Measurements from ENCODE around the gene LSM8. TPM values are rescaled to one million over a fixed set of nuclear protein-coding genes. Genes with fewer than 3 reads are reported as not detected.

The LSM8 gene
- total RNA-seq, 1 donor from 2014 or later, result 49.4 TPM

DNA sequence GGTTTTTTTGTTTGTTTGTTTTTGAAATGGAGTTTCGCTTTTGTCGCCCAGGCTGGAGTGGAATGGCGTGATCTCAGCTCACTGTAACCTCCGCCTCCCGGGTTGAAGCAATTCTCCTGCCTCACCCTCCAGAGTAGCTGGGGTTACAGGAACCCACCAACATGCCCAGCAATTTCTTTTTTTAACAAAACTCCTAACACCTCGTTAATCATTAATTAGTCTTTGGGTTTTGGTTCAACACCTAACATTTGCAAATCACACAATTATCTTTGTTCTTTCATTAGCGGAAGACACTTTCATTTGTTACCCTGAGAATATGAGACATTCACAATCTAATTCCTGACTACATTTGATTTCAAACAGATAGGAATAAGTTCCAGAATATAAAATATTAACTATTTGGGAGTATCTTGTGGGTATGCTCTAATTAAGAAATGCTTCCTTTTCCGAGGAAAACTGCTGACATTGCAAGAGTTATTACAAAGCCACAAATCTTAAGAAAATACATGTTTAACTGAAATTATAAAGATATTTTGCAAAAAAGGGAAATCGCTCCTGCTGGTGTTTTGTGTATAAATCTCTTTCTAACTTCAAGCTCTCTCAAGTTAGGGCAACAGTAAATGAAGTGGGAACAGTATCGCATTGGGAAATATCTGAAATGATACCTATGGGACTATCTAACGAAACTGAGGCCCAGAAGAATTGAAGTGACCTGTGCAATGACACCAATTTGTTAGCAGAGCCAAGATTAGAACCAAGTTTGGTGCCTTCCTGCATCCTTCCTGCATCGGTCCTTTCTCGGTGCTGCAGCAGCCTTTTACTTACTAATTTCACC is 1.2 kb upstream of the LSM8 start:
- DNase-seq, result no peak
- intact Hi-C loops (cut with micrococcal nuclease), result loop anchor here (5.0 kb wide), 3 partner anchors 101 to 1971 kb away; partner anchors contain the start of gene TES
- Mint-ChIP-seq H3K4me3 (peak overlapping the region; percentile 99), H3K27me3 (no peaks in the 10 kb centered on the region), H3K36me3 (ENCODE audit: low read depth) (peaks cover 22% of the 10 kb centered on the region), H3K9me3 (no peaks in the 10 kb centered on the region), H3K4me1 (peaks cover 32% of the 10 kb centered on the region), H3K27ac (peak overlapping the region; percentile 99)

DNA sequence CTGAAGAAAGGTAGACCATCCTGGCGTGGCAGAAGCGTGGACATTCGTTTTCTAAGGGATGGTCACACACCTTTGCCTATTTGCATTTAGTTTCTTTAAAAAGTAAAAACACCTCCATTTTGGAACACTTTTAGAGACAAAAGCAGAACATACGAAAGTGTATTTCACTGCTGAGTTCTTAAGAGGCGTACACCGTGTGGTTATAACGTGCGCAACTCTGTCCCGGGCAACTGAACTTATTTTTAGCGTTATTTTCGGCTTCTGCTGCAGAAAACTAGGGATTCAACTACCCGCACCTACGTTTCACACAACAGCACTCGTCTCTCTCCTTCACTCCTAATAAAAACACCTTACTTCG is 557 bp upstream of the LSM8 start:
- H3K9me3 Mint-ChIP-seq, result no peaks in the 10 kb centered on the region
- peak overlapping the region; percentile 99 for H3K27ac Mint-ChIP-seq
- peak overlapping the region; percentile 99 for H3K4me3 Mint-ChIP-seq
- peaks cover 28% of the 10 kb centered on the region for H3K36me3 Mint-ChIP-seq (ENCODE audit: low read depth)
- peaks cover 32% of the 10 kb centered on the region for H3K4me1 Mint-ChIP-seq
- no peaks in the 10 kb centered on the region for H3K27me3 Mint-ChIP-seq
- peak; percentile 71 for DNase-seq
- intact Hi-C loops (cut with micrococcal nuclease), result loop anchor here (5.0 kb wide), 3 partner anchors 101 to 1971 kb away; partner anchors contain the start of gene TES

DNA sequence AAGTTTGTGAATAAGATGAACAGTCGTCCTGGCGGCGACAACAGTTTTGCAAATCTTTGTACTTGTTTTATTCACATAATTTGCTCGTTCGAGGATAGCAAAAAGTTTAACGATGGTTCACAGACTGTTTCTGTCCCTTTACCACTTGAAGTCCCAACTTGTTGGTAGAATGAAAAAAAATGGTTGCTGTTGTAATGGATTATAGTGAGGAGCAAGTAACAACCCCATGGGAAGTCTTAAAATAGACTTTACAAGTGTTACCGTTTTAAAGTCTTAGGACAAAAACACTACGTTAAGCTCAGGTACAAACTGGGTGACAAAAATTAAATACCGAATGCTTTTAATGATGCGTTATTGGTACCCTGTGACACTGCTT is 589 bp downstream of the LSM8 start:
- Mint-ChIP-seq H3K4me1 (peaks cover 32% of the 10 kb centered on the region), H3K4me3 (peak overlapping the region; percentile 99), H3K27ac (peak overlapping the region; percentile 99), H3K27me3 (no peaks in the 10 kb centered on the region), H3K9me3 (no peaks in the 10 kb centered on the region), H3K36me3 (ENCODE audit: low read depth) (peaks cover 31% of the 10 kb centered on the region)
- intact Hi-C loops (cut with micrococcal nuclease), result loop anchor here (2.0 to 5.0 kb wide), 4 partner anchors 102 to 1972 kb away; partner anchors contain the start of genes CAPZA2 and TES
- DNase-seq, result no peak

DNA sequence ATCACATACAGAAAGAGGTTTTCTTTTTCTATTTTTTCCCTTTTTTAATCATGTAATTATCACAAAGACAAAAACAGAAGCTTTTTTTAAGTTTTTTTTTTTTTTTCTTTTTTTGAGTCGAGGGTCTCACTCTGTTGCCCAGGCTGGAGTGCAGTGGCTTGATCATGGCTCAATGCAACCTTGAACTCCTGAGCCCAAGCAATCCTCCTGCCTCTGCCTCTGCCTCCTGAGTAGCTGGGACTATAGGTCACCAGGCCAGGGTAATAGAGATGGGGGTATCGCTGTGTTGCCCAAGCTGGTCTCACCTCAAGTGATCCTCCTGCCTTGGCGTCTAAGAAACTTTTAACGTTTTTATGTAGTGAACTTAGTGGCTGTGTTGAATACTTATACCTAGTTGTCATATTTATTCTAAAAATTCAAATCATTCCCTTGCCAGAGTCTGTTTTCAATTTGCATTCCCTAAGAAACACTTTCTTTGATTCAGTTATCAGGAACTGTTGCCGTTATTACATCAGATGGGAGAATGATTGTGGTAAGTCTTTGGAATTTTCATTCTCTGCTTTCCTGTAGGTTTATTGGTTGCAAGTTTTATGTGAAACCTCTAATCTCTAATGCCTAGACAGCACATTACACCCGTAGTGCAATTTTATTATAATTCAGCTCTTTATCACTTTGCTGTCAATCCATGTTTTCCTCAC is 1.3 kb downstream of the LSM8 start:
- no peak for DNase-seq
- peak overlapping the region; percentile 99 for H3K4me3 Mint-ChIP-seq
- H3K9me3 Mint-ChIP-seq, result no peaks in the 10 kb centered on the region
- no peaks in the 10 kb centered on the region for H3K27me3 Mint-ChIP-seq
- intact Hi-C loops (cut with micrococcal nuclease), result loop anchor here (2.0 kb wide), 1 partner anchor 1323 kb away; the partner anchor contains the start of gene CAPZA2
- H3K27ac Mint-ChIP-seq, result peak overlapping the region; percentile 35
- peaks cover 37% of the 10 kb centered on the region for H3K36me3 Mint-ChIP-seq (ENCODE audit: low read depth)
- H3K4me1 Mint-ChIP-seq, result peaks cover 32% of the 10 kb centered on the region

DNA sequence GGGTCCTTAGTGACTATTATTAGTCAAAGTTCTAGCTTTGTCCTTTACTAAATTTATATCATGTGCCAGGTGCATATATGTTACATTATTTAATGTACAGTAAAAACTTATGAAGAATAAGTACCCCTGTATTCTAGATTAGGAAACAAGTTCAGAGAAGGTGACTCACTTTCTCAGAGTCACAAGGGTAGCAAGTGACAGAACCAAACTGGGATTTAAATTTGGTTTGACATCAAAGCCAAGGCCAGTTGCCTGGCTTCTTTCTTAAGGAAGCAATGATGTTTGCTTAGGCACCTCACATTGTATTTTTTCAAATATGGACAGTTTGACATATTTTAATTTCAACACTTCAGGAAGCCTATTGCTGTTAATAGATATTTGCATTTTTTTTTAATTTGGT is 2.5 kb downstream of the LSM8 start:
- peaks cover 38% of the 10 kb centered on the region for H3K36me3 Mint-ChIP-seq (ENCODE audit: low read depth)
- peaks cover 33% of the 10 kb centered on the region for H3K4me1 Mint-ChIP-seq
- no peak for DNase-seq
- no peaks in the 10 kb centered on the region for H3K9me3 Mint-ChIP-seq
- H3K4me3 Mint-ChIP-seq, result peak overlapping the region; percentile 74
- no peaks in the 10 kb centered on the region for H3K27me3 Mint-ChIP-seq
- peak overlapping the region; percentile 70 for H3K27ac Mint-ChIP-seq
- intact Hi-C loops (cut with micrococcal nuclease), result no loop called here

DNA sequence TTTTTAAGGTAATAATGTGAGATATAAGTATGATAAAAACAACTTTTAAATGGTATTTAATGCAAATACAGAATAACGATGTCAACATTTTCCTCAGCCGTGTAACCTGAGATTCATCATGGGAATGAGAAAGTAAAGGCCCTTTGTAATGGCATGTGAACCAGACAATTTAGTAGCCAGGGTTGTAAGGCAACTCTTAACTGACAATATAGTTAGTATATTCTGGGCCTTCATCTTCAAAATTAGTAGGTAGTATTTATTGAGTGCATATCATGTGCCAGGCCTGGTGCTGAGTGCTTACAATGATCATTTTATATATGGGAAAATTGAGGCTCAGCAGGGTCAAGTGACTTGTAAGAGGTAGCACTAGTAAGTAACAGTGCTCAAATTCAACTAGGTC is 10.6 kb downstream of the LSM8 start:
- intact Hi-C loops (cut with micrococcal nuclease), result no loop called here

DNA sequence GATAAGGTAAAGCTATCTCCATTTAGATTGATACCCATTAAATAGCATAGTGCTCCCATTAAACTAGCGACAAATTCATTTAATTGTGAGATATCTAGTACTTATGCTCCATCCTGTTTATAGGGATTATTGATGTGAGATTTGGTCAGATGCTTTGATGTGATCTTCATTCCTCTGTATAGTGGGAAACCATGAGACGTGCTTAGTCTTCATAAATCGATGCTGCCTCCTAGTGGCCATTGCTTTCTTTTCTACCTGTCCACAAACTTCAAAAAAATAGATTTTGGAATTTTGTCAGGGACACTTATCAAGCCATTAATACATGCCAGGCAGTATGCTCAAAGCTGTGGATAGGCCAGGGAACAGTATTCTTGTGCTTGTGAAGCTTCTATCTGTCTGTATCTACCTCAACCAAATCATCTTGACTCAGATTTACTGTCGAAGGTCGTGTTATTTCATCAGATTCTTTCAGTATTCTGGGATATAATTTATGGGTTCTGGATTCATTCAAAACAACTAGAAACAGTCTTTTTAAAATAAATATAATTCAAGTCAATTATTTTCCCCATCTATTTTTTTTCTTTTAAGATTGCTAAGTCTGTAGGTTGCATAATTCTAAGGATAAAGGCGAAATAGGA is 12.0 kb downstream of the LSM8 start:
- H3K4me3 Mint-ChIP-seq, result no peak overlapping the region
- DNase-seq, result peak; percentile 85
- no peaks in the 10 kb centered on the region for H3K9me3 Mint-ChIP-seq
- peaks cover 16% of the 10 kb centered on the region for H3K36me3 Mint-ChIP-seq (ENCODE audit: low read depth)
- H3K27me3 Mint-ChIP-seq, result no peaks in the 10 kb centered on the region
- intact Hi-C loops (cut with micrococcal nuclease), result no loop called here
- H3K4me1 Mint-ChIP-seq, result peaks cover 7% of the 10 kb centered on the region
- no peak overlapping the region for H3K27ac Mint-ChIP-seq

More for the DNA sequence above, 10.6 kb downstream of the LSM8 start:
- no peak overlapping the region for H3K27ac Mint-ChIP-seq
- peaks cover 7% of the 10 kb centered on the region for H3K4me1 Mint-ChIP-seq
- no peak overlapping the region for H3K4me3 Mint-ChIP-seq
- H3K27me3 Mint-ChIP-seq, result no peaks in the 10 kb centered on the region
- peaks cover 21% of the 10 kb centered on the region for H3K36me3 Mint-ChIP-seq (ENCODE audit: low read depth)
- no peak for DNase-seq
- H3K9me3 Mint-ChIP-seq, result no peaks in the 10 kb centered on the region

DNA sequence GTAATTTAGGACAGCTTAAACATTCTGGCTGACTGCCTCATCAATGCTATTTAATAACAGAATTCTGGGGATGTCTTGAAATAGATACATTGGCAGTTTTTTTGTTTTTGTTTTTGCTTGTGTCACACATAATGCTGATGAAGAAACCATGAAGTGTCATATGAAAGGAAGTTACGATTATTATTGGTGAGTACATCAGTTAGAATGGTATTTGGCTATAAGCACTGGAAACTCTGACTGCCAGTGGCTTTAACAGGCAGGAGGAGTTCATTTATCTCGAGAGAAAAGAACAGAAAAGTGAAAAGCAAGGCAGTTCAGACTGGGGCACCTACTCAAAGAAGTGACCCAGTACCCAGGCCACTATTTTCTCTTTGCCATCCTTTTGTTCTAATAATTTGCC is 18.1 kb downstream of the LSM8 start:
- no peaks in the 10 kb centered on the region for H3K4me1 Mint-ChIP-seq
- H3K4me3 Mint-ChIP-seq, result no peak overlapping the region

DNA sequence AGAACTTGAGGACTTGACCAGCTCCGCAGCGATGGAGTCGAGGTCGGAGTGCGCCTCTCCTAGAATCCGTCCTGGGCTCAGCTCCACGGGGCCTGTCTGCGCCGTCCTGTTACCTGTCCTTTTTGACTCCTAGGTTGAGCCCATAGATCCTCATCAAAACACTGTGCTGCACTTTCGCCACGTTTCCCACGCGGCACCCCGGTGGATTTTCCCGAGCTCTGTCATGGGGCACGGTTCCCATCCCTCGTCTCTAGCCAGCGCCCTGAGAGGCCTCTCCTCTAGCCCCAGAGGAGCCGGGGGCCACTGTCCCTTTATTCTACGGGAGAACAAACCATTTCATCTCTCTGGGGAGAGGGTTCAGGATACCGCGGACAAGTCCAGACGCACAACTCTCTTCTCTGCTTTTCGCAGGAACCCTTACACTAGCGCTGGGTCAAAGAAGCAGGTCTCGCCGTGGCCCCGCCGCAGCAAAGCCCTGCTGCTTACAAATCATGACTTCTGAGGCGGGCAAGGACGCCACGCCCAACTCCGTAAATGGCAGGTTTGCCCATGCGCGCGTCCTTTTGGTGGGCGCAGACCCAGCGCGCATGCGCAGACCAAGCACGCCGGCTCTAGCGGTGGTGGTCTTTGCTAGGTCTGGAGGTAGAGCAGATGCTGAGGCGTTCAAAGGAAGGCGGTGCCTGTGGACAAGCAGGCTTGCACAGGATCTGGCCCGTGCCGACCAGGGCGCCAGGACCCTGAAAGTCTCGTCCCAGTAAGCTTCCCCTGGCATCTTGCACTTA is 30.3 kb downstream of the LSM8 start:
- intact Hi-C loops (cut with micrococcal nuclease), result no loop called here
- Mint-ChIP-seq H3K27ac (peak overlapping the region; percentile 43), H3K4me1 (peaks cover 9% of the 10 kb centered on the region), H3K9me3 (no peaks in the 10 kb centered on the region), H3K4me3 (peak overlapping the region; percentile 81), H3K27me3 (peaks cover 42% of the 10 kb centered on the region), H3K36me3 (ENCODE audit: low read depth) (no peaks in the 10 kb centered on the region)
- peak; percentile 81 for DNase-seq

More for the DNA sequence above, 18.1 kb downstream of the LSM8 start:
- peaks cover 6% of the 10 kb centered on the region for H3K27me3 Mint-ChIP-seq
- H3K36me3 Mint-ChIP-seq (ENCODE audit: low read depth), result no peaks in the 10 kb centered on the region
- no peak overlapping the region for H3K27ac Mint-ChIP-seq
- DNase-seq, result no peak
- intact Hi-C loops (cut with micrococcal nuclease), result no loop called here
- H3K9me3 Mint-ChIP-seq, result no peaks in the 10 kb centered on the region

DNA sequence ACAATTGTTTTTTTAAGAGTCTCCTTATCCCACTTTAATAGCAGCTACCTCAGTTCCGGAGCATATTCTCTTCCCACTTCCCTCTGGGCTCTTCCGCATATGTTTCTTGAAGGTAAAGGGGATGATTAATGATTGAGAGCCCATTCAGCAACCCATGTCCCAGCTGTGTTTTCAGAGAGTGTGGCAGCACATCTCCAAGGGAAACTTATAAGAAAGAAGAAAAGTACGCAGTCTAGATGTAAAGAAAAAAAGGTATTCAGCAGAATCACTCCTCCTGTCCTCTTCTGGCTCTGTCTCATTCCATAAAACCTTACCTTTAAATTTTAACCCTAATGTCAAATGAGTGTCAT is 30.8 kb downstream of the LSM8 start:
- Mint-ChIP-seq H3K36me3 (ENCODE audit: low read depth) (no peaks in the 10 kb centered on the region), H3K27me3 (peaks cover 42% of the 10 kb centered on the region), H3K27ac (no peak overlapping the region), H3K4me1 (peaks cover 9% of the 10 kb centered on the region), H3K9me3 (no peaks in the 10 kb centered on the region), H3K4me3 (peak overlapping the region; percentile 81)
- intact Hi-C loops (cut with micrococcal nuclease), result no loop called here
- no peak for DNase-seq

DNA sequence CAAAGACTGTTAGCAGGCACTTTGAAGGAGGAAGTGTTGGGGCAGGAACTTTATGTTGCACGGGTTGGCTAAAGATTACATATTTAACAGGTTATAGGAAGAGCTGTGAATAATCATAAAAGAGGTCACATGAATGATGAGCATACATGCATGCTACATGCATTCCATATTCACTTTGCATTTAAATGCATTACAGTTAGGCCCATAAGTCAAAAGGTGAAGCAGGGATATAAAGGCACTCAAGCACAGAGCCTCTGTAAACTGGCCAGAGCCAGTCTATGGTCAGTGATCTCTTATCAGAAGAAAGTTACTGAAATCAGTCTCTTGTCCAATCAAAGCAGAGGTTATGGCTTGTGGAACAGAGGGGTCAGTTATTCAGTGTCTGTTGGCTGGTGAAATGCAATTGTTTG is 33.3 kb downstream of the LSM8 start:
- peaks cover 36% of the 10 kb centered on the region for H3K27me3 Mint-ChIP-seq
- intact Hi-C loops (cut with micrococcal nuclease), result no loop called here
- no peak overlapping the region for H3K27ac Mint-ChIP-seq
- no peaks in the 10 kb centered on the region for H3K36me3 Mint-ChIP-seq (ENCODE audit: low read depth)
- H3K4me1 Mint-ChIP-seq, result peaks cover 9% of the 10 kb centered on the region
- no peaks in the 10 kb centered on the region for H3K9me3 Mint-ChIP-seq
- no peak for DNase-seq
- H3K4me3 Mint-ChIP-seq, result no peak overlapping the region

DNA sequence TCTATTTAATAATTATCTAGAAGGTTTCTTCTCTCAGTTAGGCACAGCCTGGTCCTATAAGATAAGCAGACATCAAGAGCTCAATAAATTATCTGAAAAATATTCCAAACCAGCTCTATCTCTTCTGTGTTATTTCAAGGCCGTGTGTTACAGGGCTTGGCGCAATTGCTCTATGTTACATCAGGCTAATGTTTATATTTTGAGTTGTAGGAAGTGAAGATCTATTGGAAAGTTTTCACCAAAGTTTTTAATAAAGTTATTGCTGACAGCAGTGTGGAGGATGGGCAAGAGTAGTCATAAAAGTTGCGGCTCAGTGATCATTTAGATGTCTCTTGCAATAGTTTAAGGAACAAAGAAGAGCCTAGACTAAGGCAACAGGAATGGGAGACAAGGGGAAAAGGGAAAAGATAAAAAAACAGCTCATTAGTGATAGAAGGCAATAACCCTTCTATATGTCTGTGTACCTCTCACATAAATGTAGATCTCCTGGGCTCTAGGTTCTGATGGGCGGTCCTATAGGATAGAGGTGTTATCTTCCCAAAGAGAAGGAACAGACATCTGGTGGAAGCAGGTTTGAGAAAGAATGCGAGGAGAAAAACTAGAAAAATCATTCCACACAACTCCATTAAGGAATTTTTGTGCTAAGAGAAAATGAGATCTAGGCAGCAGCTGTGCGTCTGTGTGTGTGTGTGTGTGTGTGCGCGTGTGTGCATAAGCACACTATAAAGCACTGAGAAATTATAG is 34.6 kb downstream of the LSM8 start:
- Mint-ChIP-seq H3K9me3 (no peaks in the 10 kb centered on the region), H3K27ac (no peak overlapping the region)

DNA sequence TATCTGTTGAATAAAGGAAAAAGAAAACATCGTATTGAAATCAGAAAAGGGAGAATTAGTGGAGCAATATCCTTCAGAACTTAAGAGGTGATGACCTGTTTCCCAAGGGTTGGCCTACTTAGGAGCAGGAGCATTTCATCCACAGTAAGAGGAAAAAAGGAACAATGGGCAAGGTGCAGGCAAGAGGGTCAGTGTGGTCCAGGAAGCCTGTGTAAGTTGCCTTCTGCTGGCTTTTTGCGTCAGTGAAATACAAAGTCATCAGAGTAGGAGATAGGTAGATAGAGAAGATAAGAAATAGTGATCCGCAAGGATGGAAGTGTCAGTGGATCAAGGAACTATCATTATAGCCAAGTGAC is 35.2 kb downstream of the LSM8 start:
- no peaks in the 10 kb centered on the region for H3K36me3 Mint-ChIP-seq (ENCODE audit: low read depth)
- H3K4me3 Mint-ChIP-seq, result no peak overlapping the region
- H3K4me1 Mint-ChIP-seq, result peaks cover 6% of the 10 kb centered on the region
- no peak for DNase-seq
- intact Hi-C loops (cut with micrococcal nuclease), result no loop called here
- no peak overlapping the region for H3K27ac Mint-ChIP-seq
- peaks cover 30% of the 10 kb centered on the region for H3K27me3 Mint-ChIP-seq
- H3K9me3 Mint-ChIP-seq, result no peaks in the 10 kb centered on the region

More for the DNA sequence above, 34.6 kb downstream of the LSM8 start:
- no peaks in the 10 kb centered on the region for H3K36me3 Mint-ChIP-seq (ENCODE audit: low read depth)
- no peak for DNase-seq
- no peak overlapping the region for H3K4me3 Mint-ChIP-seq
- H3K27me3 Mint-ChIP-seq, result peaks cover 34% of the 10 kb centered on the region
- peaks cover 9% of the 10 kb centered on the region for H3K4me1 Mint-ChIP-seq
- intact Hi-C loops (cut with micrococcal nuclease), result no loop called here
